HG03521 (cell line): ENCODE measurements around the gene PCGF2.

Source experiments
- ATAC-seq: cut with Tn5 transposase; IDR thresholded peaks from one replicate; pipeline ENCODE4 v1.9.1; 2021; ENCODE audit warnings: mild to moderate bottlenecking, moderate library complexity; ENCODE audit not compliant: unreplicated experiment

Gene PCGF2

GRCh38 chr17:38751808-38752307 is 3.7 kb upstream of the PCGF2 start:
- ATAC-seq, result peak; percentile 26

GRCh38 chr17:38751144-38751807 is 3.1 kb upstream of the PCGF2 start:
- ATAC-seq, result no peak

- ATAC-seq, result no peak
Observed at GRCh38 chr17:38750312-38751121, 2.4 kb upstream of the PCGF2 start.

- ATAC-seq, result no peak
Observed at GRCh38 chr17:38750044-38750311, 1.8 kb upstream of the PCGF2 start.

GRCh38 chr17:38749223-38750043 is 1.3 kb upstream of the PCGF2 start:
- ATAC-seq, result no peak

GRCh38 chr17:38748892-38749222 is 721 bp upstream of the PCGF2 start:
- no peak for ATAC-seq

DNA sequence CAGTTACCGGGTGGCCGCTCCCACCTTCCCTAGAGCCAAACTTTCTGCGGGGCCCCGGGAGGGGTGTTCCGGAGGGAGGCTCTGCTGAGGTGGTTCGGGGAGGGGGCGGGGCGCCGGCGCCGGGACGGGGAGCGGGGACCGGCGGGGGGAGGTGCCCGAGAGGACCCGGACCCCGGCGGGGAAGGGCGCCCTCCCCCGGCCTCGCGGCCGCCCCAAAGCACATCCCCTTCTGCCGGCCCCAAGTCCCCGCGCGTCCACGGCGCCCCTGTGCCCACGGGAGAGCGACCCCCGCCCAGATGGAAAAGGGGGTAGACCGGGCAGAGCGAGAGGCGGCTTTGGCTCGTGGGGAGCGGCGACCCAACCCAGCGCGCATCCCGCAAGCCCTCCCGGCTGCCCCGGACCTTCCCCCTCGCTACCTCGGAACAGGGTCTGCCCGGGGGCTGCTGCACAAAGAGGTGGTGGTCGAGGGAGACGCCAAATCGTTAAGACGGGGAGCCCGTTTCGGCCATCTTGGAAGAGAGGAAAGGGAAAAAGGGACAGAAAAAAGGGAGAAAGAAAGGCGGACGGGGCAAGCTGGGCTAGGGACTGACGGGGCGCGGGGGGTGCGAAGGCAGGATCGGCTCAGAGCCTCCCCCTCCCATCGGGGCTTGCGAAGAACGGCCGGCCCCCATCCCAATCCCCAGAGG is 530 bp downstream of the PCGF2 start:
- ATAC-seq, result no peak

GRCh38 chr17:38746849-38747462 is 1.2 kb downstream of the PCGF2 start:
- no peak for ATAC-seq

GRCh38 chr17:38746004-38746848 is 1.9 kb downstream of the PCGF2 start:
- no peak for ATAC-seq

DNA sequence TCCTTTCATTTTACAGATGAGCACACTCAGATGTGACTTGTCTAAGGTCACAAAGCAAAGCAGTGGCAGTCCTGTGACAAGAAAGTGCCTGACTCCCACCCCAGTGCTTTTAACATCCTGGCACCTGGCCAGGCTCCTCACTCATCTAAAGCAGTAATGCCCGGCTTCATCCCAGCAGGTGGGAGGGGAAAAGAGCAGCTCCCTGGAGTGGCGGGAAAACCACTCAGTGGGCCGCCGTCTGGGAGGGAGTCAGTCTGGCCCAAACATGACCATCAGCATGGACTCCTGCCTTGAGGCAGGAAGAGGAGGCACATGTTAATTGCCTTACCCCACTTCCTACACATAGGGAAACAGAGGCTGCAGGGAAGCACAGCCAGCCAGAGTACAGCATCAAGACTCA is 2.6 kb downstream of the PCGF2 start:
- ATAC-seq, result no peak

DNA sequence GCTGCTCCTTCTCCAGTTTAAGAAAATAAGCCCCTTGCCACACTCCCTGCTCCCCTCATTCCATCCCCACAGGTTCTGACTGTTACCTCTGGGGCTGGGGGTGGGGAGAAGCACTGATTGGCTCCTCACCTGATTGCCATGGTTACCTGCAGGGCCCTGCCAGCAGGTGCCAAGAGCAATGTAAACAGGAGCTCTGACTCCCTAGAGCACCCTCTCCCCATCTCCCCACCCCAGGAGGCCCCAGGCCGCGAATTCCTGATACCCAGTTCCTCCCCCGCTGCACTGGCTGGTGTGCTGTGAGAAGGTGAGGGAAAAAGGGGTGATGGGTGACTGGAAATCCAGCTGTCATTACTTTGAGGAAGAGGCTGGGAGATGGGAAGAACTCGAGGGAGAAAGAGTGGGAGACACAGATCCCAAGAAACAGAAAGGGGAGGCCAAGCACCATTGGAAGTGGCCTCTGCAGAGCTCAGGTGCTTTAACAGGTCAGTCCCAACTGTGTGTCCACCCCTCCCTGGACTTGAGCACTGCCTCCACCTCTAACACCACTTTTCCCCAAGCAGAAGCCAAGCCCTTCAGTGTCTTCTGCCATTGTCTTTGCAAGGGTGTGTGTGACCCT is 4.5 kb downstream of the PCGF2 start:
- ATAC-seq, result no peak

GRCh38 chr17:38742411-38743308 is 5.5 kb downstream of the PCGF2 start:
- no peak for ATAC-seq

DNA sequence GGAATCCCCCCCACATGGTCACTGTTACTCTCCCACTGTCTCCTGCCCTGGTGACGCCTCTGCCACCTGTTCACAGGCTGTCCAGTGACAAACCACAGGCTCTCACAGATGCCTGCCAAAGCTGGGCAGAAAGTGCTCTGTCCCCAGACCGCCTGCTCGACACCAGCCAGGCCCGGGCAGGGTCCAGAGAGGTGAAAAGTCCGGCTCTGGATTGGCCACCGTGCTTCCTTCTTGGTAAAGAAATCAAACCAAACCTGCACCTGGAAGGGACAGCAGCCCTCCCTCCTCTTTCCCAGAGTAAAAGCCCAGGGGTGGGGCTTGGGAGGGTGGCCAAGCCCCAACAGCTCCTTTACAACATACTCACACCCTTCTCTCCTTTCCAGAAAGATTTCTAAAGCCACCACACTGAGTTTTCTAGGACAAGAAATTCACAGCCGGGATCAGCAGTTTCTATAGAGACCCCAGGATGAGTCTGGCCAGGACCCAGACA is 6.2 kb downstream of the PCGF2 start:
- ATAC-seq, result no peak

DNA sequence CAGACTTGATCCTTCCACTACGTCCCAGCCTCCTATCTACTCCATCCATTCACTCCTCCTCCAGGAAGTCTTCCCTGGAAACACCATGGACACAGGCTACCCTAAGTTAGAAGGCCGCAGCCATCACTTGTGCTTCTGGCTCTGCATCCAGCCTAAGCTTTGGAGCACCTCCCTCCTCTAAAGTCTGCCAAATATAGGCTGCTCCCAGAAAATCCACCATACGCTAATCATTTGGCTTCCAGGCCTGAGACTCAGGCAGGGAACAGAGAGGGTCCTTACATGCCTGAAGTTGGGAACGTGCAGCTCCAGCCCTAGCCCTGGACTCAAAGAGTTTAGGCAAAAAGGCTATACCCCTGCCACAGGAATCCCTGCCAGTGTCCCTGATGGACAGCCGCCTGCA is 6.7 kb downstream of the PCGF2 start:
- no peak for ATAC-seq

GRCh38 chr17:38740806-38741205 is 7.3 kb downstream of the PCGF2 start:
- no peak for ATAC-seq

- no peak for ATAC-seq
Observed at GRCh38 chr17:38740044-38740443, 8.1 kb downstream of the PCGF2 start.

DNA sequence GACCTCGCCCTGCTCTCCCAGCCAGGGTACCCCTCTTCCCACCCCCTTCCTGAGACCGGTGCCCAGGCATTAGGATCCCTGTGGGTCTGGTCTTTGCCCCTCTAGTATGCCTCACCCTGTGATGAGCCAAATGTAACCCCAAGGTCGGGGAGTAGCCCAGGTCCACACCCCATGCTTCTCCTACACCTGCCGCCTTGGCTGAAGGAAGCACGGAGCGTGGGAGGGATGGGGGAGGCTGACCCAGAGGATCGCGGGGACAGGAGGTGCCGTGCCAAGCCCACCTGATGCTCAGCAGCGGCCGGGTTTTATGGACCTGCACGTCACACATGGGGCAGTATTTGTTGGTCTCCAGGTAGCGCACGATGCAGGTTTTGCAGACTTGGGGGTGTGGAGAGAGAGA is 8.8 kb downstream of the PCGF2 start:
- no peak for ATAC-seq

GRCh38 chr17:38738686-38739085 is 9.4 kb downstream of the PCGF2 start:
- ATAC-seq, result no peak
